ENCODE measurements around the gene ALPK1.

Gene ALPK1

DNA sequence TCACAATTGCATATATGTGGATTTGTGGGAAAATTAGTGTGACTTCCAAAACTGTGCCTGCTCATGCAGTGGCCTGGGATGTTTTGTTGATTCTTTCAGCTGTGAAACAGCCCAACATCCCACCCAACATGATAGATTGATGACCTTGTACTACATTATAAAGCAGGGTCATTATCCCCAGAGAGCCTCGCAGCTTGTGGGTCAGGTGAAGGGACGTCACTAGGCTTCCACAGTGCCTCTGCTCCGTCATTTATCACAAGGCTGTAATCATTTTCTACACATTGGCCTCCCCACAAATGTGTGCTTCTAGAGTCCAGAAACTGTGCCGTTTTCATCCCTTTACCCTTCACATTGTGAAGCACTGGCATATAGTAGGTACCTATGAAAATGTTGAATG, 31.6 kb downstream of the ALPK1 start:
- no peak for DNase-seq (ENCODE audit: low spot score)

DNA sequence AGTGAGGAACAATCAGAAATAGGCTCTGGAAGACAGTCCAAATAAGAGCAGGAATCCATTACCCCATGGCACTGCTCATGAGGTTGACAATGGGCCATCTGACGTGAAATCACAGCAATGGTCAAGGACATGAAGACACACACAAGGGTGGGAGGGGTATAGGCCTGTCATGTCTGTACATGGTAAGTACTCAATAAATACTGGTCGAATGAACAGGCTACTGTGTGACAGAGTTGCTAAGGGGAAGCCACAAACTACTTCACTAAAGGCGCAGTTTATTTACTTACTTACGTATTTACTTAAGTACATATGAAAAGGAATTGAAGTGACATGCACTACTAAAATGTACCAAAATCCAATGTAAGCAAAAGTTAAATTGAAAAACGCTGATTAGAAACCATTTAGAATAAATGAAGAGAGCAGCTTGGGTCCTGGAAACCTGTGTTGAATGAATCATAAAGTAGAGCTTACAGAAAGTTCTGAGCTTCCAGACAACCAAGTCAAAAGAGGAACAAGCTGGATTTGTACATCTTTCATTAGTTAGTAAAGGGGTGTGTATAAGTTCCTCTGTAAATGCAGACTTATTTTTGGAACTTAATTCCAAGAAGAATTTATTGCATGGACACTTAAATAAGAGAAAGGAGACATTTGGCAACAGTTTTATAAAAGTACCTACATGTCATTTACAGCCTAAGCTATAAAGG, 32.7 kb downstream of the ALPK1 start:
- no peak for DNase-seq (ENCODE audit: low spot score)

DNA sequence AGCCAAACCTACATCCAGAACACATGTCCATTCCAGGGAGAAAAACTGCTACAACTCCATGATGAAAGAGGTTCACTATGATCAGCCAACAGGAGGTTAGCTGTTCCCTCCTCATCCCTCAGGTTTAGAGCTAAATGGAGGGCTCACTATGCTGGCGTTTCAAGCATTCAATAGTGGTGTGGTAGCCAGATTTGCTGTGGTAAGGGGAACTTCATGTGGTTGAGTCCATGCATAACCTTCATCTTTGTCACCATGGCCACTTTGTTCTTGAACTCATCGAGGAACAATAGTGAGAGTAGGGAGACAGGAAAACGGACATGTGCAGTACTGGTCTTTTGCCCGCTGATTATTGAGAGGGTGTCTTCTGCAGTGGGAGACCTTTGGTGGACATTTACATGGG, 33.8 kb downstream of the ALPK1 start:
- no peak for DNase-seq (ENCODE audit: low spot score)

DNA sequence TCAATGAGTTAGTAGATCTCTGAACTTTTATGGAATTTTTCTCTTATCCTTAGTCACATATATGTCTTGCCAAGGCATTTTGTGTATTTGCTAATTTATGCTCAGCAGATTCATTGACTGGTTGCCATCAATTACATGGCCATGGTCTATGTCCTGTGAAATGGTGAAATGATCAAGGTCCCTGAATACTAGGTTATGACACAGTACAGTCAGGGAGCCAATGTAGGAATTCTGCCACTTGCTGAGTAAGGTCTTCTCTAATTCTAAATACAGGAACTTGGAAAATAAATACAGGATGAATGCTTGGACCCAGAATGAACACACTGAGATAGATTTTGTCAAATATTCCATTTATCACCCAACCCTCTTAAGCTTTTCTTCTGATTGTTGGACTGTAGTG, 35.2 kb downstream of the ALPK1 start:
- no peak for DNase-seq (ENCODE audit: low spot score)

DNA sequence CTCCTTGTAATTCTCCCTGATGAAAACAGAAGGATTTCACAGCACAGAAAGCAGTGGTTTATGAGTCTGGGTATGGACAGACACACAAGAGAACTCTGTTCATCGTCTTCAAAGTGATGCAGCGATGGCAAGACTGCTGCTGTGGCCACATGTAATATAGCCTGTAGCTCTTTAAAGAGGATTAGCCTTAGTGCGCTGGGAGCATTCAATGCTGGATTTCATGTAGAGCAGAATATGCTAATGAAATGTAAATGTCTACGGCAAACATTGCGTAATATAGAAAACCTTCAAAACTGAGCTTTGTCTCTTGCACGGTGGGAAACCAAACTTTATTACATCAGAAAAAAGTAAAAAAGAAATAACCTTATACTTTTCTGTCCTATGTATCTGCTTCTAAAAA, 42.9 kb downstream of the ALPK1 start:
- DNase-seq (ENCODE audit: low spot score) = no peak

DNA sequence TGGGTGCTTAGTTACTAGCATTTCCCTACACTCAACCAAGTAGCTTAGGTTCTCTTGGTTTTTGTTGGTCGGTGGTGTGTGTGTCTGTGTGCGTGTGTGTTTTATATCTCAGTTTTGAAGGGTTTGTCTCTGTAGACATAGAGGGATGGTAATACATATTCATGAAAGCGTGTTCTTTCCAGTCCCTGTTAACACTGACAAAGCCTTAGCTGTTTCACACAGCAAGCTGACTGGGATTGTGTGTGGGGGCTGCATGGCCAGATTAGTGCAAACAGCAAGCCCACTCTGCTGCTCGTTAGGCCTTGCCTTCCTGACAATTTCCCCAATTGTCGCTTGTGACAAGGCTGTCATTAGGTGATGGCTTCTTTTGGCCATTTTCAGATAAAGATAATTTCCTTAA, 43.9 kb downstream of the ALPK1 start:
- no peak for DNase-seq (ENCODE audit: low spot score)

DNA sequence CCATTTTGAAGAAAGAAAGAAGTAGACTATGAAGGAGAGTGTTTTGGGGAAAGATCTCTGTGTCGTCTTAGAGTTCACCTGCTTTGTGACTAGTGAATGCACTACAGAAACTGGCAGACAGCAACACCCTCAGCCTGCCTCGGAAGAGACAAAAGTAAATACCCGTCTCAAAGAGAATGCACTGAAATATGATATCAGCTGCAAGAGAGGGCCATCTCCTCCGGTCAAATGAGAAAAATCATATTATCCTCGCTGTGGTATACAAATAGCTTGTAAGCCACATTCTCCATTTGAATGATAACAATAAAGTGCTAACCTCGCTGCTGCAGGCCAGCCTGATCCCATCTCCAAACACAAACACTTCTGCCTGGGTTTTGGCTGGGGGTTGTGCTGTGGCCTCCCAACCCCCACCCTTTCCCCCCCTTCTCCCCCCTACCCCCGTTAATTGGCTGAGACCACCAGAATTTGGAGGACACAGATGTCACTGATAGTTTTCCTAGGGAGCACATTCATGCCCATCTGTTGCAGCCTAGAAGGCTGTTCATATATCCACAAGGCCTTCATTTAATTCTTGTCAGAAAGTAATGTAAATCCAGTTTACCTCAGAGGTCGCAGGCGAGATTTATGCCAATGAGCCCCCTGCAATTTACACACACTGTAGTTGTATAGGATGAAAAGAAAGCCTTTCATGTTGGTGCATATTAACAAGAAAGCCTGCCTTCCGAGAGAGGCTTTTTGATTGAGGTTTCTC, 46.3 kb downstream of the ALPK1 start:
- DNase-seq (ENCODE audit: low spot score) = no peak

DNA sequence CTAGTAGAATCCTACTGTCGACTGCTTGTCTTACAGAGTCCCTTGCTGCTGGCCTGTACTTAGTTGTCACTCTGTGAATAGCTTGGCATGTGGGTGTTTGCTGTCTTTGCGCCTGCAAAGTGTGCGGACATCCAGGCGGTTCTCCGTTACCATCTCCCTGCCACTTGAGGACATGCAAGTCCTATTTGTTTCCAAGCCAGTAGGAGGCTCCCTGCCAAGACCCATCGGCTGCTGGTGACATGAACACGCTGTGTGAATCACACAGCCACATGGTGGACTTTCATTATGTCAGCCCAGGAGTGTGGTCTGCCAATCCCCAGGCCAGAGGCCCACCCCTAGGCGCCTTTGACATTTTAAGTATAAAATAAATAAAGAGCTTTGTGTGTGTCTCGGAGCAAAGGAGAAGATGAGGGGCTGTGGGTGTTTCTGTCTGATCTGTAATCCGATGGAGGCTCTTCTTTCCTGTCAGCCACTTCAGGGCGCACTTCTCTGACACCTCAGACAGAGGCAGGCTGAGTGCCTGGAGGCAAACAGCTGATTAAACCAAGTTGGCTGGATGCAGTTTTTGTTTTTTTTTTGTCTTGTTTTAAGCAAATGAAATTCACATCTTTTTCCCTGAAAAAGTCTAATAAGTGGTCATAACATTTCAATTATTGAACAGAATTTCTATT, 51.5 kb downstream of the ALPK1 start:
- DNase-seq (ENCODE audit: low spot score) = no peak

DNA sequence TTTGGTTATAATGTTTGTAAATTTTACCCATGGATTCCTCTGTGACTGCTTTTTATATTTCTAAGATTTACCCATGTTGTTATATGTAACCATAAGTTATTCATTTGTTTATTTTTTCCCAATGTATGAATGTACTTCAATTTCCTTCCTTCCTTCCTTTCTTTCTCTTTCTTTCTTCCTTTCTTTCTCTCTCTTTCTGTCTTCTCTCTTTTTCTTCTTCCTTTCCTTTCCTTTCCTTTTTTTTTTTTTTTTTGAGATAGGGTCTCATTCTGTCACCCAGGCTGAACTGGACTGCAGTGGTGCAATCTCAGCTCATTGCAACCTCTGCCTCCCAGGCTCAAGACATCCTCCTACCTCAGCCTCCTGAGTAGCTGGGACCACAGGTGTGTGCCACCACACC, 55.6 kb downstream of the ALPK1 start:
- no peak for DNase-seq (ENCODE audit: low spot score)

DNA sequence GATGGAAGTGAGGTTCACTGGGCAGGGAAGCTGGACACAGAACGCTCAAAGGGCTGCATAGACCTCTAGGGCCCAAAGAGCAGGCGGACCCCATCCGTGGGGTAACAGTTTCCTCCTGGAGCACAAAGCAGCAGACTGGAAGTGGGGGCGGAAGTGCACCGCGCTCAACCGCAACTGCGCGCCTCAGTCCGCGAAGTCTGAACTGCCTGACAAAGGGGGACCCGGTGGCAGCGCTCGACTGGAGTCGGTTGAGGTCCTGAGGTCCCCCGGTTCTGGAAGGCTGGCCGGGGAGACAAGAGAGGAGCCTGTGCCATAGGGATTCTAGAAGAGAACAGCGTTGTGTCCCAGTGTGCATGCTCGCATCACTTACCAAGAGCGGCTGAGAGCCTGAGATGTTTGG, 58.5 kb downstream of the ALPK1 start:
- no peak for DNase-seq (ENCODE audit: low spot score)

DNA sequence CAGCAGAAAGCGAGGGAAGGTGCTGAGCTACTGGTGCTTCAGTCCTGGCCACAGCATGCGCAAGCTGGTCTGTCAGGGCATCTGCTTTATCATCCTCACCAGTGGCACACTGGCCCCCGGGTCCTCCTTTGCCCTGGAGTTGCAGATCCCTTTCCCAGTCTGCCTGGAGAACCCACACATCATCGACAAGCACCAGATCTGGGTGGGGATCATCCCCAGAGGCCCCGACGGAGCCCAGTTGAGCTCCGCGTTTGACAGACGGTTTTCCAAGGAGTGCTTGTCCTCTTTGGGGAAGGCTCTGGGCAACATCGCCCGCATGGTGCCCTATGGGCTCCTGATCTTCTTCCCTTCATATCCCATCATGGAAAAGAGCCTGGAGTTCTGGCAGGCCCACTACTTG, 60.3 kb downstream of the ALPK1 start:
- no peak for DNase-seq (ENCODE audit: low spot score)

DNA sequence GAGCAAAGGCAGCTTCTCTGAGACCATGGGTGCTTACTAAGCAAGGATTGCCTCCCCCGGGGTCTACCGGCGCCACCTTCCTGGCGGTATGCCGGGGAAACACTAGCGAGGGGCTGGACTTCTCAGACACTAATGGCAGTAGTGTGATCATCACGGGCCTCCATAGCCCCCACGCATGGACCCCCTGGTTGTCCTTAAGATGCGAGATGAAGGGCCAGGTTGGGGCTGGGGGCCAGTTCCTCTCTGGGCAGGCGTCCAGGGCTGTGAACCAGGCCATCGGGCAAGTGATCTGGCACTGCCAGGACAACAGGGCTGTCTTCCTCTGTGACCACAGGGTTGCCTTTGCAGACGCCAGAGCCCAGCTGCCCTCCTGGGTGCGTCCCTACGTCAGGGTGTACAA, 60.7 kb downstream of the ALPK1 start:
- DNase-seq (ENCODE audit: low spot score) = no peak

DNA sequence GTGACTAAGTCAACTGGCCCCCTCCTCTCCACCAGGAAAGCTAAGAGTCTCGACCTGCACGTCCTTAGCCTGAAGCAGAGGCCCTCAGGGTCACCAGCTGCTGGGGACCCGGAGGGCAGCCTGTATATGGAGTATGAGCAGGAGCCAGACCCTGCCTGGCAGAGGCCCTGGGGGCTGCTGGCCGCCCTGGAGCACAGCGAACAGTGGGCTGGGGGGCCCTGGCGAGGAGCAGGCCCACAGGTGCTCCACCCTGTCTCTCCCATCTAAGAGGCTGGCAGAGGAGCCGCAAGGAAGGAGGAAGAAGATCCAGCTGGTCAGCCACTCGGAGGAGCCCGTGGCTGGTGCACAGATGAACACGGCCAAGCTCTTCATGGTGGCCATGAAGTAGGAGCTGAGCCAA, 61.2 kb downstream of the ALPK1 start:
- DNase-seq (ENCODE audit: low spot score) = no peak

DNA sequence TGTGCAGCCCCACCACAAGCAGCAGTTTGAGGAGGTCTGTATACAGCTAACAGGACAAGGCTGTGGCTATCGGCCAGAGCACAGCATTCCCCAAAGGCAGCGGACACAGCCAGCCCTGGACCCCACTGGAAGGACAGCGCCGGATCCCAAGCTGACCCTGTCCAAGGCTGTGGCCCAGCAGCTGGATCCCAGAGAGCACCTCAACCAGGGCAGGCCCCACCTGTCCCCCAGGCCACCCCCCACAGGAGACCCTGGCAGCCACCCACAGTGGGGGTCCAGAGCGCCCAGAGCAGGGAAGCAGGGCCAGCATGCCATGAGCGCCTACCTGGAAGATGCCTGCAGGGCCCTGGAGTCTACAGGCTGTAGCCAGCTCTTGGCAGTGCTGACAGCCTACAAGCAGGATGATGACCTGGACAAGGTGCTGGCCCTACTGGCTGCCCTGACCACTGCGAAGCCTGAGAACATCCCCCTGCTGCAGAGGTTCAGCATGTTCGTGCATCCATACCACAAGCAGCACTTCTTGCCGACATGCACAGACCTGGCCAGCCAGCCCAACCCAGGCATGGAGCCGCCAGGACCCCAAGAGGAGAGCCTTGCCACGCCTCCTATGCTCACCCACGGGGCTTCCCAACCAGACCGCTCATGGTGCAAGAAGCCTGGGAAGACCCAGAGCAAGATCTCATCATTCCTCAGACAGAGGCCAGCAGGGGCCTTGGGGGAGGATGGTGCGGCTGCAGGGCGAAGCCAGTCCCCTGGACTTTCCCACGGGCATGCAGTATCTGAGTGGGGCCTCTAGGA, 62.0 kb downstream of the ALPK1 start:
- no peak for DNase-seq (ENCODE audit: low spot score)

DNA sequence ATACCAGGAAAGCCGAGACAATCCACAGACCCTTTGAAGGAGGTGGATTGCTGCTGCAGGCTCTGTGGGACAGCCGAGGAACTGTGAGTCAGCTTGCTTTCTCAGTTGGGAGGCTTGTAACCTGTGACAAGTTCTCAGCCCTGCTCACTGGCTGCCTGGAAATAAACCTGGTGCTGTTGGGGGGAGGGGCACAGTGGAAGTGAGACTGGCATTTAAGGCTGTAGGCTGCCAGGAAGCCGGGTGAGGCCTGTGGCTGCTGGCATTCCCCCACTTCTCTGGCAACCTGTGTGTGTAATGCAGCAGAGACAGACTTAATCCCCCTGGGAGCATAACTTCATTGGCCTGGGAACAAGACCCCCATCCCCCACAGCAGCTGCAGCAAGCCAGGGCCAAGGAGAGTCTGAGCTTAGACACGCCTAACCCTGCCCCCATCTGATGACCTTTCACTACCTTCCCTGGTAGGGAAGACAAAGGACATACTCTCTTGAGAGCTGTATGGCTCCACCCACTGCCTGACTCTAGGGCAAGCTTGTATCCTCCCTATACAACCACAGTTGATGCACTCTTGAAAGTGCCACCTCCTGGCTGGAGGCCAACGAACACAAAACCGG, 64.1 kb downstream of the ALPK1 start:
- no peak for DNase-seq (ENCODE audit: low spot score)

DNA sequence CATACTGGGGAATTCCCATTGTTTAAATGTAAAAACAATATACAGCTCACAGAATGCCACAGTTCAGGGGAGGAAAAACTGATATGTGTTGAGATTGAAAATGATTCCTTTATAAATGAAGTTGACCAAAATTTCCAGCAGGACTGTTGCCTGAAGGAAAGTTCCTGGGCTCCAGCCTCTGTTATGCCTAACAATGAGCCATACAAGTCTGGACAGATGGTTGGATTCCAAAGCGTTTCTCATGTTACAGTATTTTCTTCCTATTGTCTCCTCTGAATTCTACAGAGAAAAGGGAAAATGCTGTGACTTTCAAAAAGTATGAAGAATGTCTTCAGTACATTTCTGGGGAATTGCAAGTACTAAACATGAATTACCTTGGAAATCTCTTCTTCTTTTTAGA, 73.3 kb downstream of the ALPK1 start:
- no peak for DNase-seq (ENCODE audit: low spot score)

DNA sequence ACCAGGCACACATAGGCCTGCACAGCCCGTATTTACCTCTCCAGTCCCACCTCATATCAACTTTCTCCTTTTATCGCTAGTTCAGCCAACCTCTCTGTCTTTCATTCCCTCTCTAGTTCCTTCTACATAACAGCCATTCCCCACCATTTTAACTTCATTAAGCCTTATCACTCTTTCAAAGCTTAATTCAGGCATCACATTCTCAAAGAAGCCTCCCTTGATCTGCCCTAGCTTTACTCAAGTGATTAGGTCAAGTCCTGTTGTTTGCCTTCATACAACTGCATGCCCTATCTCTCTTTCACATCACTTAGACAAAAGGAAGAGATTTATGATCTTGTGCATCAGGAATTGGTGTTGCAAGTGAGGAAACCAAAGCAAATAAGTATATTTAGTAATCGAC, 74.2 kb downstream of the ALPK1 start:
- no peak for DNase-seq (ENCODE audit: low spot score)

DNA sequence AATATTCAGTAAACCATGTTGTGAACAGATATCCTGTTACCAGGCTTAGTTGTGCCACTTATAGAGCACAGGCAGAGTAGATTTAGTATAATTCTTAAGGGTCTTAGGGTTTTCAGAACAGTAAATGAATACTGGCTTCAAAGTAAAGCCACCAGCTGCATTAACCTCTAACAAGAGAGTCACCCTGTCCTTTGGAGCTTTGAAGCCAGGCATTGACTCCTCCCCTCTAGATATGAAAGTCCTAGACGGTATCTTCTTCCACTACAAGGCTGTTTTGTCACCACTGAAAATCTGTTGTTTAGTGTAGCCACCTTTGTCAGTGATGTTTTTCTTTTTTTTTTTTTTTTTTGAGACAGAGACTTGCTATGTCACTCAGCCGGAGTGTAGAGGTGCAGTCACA, 77.7 kb downstream of the ALPK1 start:
- no peak for DNase-seq (ENCODE audit: low spot score)

DNA sequence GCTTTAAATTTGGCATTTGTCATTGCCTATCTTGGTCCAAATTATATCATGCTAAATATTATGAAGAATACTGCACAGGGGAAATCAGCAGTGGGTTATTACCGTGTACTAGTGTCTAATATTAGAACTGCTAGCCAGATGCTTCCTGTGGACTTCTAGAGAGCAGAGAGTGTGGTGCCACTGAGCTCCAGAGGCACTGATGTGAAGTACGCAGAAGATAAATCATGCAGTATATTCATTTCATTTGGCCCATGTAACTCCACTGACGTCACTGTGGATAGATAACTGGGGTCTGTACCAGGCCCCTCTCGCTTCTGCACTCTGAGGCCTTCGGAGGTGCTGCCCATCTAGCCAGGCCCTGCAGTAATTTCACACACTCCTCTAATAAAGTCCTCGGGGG, 80.0 kb downstream of the ALPK1 start:
- no peak for DNase-seq (ENCODE audit: low spot score)

DNA sequence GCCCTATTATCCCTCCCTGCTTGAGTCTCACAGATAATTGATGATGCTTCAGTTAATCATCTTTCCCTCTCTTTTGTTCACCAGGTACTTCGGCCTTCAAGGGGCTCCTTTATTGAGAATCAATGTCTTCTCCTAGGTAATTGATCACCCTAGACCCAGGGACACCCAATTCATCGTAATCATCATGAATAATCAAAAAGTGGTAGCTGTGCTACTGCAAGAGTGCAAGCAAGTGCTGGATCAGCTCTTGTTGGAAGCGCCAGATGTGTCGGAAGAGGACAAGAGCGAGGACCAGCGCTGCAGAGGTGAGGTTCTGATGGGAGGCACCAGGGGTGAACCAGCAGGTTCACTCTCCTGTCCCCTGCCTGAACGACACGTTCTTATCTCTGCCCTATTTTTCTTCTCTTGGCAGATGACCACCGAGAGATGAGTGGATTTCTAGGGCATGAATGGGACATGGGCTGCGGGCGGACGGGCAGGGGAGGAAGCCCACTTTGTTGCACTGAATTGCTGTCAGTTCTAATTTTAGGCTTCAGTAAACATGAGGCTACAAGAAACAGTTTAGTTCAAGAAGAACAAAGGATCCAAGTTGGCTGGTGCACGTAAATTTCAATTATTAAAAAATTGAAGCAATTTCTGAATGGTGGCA, 80.5 kb downstream of the ALPK1 start:
- DNase-seq (ENCODE audit: low spot score) = no peak

DNA sequence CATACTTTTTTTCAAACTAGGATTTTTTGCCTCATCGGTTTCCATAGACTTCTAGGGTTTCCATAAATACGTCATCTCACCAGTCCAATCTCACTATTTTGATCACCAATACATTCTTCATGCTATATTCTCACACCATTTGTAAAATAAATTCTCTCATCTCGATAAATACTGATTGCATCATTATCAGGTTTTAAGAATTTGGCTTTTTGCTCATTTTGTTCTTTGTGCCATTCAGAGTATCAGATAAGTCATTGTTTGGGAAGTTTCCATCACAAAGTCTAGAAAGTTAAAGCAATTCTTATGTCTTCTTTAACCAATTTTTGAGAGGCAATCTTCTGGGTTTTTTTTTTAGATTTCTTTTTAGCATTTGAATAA, 81.1 kb downstream of the ALPK1 start:
- DNase-seq (ENCODE audit: low spot score) = no peak

DNA sequence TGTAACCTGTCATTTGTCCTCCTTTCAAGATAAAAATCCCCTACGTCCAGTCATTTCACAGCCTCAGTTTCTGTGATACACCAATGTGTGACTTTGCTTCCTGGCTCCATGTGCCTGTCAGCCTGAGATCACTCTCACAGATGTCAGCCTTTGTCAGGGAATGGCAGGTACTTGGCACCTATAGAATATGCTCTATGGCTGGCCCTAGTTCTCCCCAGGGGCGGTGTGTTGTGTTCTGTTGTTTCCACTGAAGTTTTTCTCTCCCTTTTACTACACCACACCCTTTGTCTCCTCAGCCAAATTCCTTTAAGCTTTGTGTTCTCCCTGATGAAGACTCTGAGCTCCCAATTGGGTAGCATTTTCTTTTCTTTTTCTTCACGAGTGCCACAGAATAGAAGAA, 81.7 kb downstream of the ALPK1 start:
- DNase-seq (ENCODE audit: low spot score) = no peak

All from CD4-positive, alpha-beta T cell treated with Interleukin-2 at 100 ng/mL for 4 hours (primary cell).